IPS-NIHi11 (cell line): ENCODE measurements around the gene MPO.
A peak's percentile ranks its signal among the peaks of the same experiment; 100 is the strongest.

Experiments used
- DNase-seq: peaks from one replicate; pipeline ENCODE4 v3.0.0; 2012; ENCODE audit warnings: mixed read lengths, low spot score

MPO gene

GRCh38 chr17:58320163-58320558 is 39.4 kb upstream of the MPO start:
- no peak for DNase-seq

- DNase-seq = no peak
These were observed 38.7 kb upstream of the MPO start for GRCh38 chr17:58319173-58320162.

GRCh38 chr17:58318627-58319172 is 38.0 kb upstream of the MPO start:
- no peak for DNase-seq

- DNase-seq = no peak
These were observed 37.3 kb upstream of the MPO start for GRCh38 chr17:58318065-58318481.

- peak; percentile 75 for DNase-seq
These were observed 36.8 kb upstream of the MPO start for GRCh38 chr17:58317421-58318064.

GRCh38 chr17:58316260-58316960 is 35.7 kb upstream of the MPO start:
- DNase-seq = no peak

GRCh38 chr17:58315750-58316149 is 35.0 kb upstream of the MPO start:
- DNase-seq = no peak

GRCh38 chr17:58315281-58315711 is 34.6 kb upstream of the MPO start:
- no peak for DNase-seq

GRCh38 chr17:58314706-58315015 is 33.9 kb upstream of the MPO start:
- no peak for DNase-seq

GRCh38 chr17:58313815-58314705 is 33.3 kb upstream of the MPO start:
- DNase-seq = no peak

GRCh38 chr17:58312829-58313228 is 32.1 kb upstream of the MPO start:
- DNase-seq = no peak

GRCh38 chr17:58312021-58312630 is 31.4 kb upstream of the MPO start:
- no peak for DNase-seq

- no peak for DNase-seq
These were observed 30.7 kb upstream of the MPO start for GRCh38 chr17:58311429-58311894.

- no peak for DNase-seq
These were observed 30.0 kb upstream of the MPO start for GRCh38 chr17:58310511-58311428.

- DNase-seq = no peak
These were observed 29.2 kb upstream of the MPO start for GRCh38 chr17:58309918-58310259.

GRCh38 chr17:58308985-58309917 is 28.5 kb upstream of the MPO start:
- DNase-seq = peak; percentile 3

GRCh38 chr17:58308173-58308984 is 27.6 kb upstream of the MPO start:
- peak; percentile 89 for DNase-seq
